Skeletal muscle satellite cell (primary cell): Measurements from ENCODE around the gene CHAC1.
"Not testable (repeated sequence)": the region's sequence is repeated elsewhere in the genome, so short reads cannot be mapped to it uniquely, and the experiment has no call there.

Experiments
- H3K27me3 ChIP-seq: 2 replicates; pipeline ENCODE4 v1.7.0; 2013; ENCODE audit warnings: low read length; ENCODE audit not compliant: control insufficient read depth, insufficient read depth
- H3K36me3 ChIP-seq: 2 replicates; pipeline ENCODE4 v1.7.0; 2013; ENCODE audit warnings: mild to moderate bottlenecking, control low read depth, low read length; ENCODE audit not compliant: insufficient read depth
- H3K4me1 ChIP-seq: 2 replicates; pipeline ENCODE4 v1.7.0; 2013; ENCODE audit warnings: low read length; ENCODE audit not compliant: control insufficient read depth, insufficient read depth
- H3K4me2 ChIP-seq: 2 replicates; pipeline ENCODE4 v1.7.0; 2013; ENCODE audit warnings: mild to moderate bottlenecking, low read length
- H3K4me3 ChIP-seq: 2 replicates; pipeline ENCODE4 v1.7.0; 2013; ENCODE audit warnings: low read length
- H3K9ac ChIP-seq: 2 replicates; pipeline ENCODE4 v1.7.0; 2013; ENCODE audit warnings: mild to moderate bottlenecking, low read depth, low read length, moderate library complexity
- H3K9me3 ChIP-seq: replicated peaks from 2 replicates; pipeline ENCODE4 v1.7.0; 2013; ENCODE audit warnings: mild to moderate bottlenecking, control low read depth, low read length

CHAC1 gene

DNA sequence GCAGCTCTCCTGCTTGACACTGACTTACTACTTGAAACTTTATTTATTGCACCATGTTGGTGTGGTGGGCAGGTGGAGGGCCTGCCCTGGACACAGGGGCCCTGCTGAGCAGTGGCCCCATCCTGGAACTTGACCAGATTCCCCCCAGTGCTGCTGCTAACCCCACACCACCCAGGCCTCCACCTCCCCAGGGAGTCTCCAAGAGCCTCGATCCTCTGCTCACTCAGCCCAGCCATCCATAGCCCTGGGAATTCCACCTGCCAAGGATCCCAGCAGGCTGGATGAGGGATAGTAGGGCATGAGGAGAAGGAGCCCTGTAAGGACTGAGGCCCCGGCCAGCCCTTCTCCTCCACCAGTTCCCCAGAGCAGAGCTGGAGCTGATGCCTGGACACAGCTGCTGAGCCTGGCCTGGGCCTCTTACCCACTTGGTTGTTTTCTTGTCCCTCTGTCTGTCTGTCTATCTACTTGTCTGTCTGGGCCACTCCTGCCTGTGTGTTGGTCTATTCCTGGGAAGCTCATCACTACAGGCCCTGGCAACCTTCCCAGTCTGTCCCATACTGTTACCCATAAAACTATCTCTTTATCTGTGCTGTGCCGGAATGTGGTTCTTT lies 2.8 kb downstream of the CHAC1 start:
- Histone ChIP-seq H3K4me3 (no peak overlapping the region), H3K27me3 (no peaks in the 10 kb centered on the region), H3K9ac (no peak overlapping the region), H3K4me2 (no peak overlapping the region), H3K36me3 (no peaks in the 10 kb centered on the region), H3K9me3 (no peaks in the 10 kb centered on the region), H3K4me1 (peaks cover 20% of the 10 kb centered on the region)

DNA sequence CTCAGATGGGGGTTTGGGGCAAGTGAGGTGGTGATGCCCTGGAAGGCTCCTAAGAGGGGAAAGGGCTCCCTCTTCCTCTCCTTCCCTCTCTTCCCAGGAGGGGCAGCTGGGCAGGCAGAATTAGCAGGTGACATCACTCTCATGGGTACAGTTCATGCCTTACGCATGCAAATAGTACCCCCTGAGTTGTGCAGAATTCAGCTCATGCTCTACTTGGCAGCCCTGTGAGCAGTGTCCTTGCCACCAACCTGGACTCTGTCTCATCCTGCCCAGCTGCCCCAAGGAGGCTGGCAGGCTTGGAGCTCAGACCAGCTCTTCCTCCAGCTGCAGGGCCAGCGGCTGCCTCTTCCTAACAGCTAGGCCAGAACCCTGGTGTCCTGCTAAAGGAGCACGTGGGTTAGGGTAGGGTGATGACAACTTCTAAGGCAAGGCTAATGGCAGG lies 3.3 kb downstream of the CHAC1 start:
- no peak overlapping the region for H3K4me3 ChIP-seq

DNA sequence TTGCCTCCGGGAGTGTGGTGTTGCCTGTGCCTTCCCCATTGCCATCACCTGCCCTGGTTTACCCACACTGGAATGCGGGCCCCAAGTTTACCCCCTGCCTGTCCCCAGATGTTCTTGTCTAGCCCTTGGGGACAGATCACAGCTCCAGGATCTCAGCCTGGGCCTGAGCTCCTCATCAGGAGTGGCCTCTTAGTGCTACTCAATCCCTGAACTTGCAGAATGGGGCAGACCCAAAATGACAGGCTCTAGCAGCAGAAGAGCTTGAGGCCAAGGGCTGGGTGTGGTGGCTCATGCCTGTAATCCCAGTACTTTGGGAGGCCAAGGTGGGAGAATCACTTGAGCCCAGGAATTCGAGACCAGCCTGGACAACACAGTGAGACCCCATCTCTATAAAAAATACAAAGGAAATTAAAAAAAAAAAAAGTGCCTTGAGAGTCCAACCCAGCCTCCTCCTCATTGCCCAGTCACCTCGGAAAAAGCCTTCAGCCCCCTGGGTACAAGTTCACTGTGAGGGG lies 3.8 kb downstream of the CHAC1 start:
- Histone ChIP-seq H3K27me3 (no peaks in the 10 kb centered on the region), H3K36me3 (no peaks in the 10 kb centered on the region), H3K4me1 (peaks cover 19% of the 10 kb centered on the region), H3K4me3 (no peak overlapping the region), H3K4me2 (no peak overlapping the region), H3K9ac (no peak overlapping the region), H3K9me3 (no peaks in the 10 kb centered on the region)

More for the DNA sequence above, 3.3 kb downstream of the CHAC1 start:
- Histone ChIP-seq H3K9ac (no peak overlapping the region), H3K36me3 (no peaks in the 10 kb centered on the region), H3K4me1 (peaks cover 20% of the 10 kb centered on the region), H3K27me3 (no peaks in the 10 kb centered on the region), H3K4me2 (no peak overlapping the region), H3K9me3 (no peaks in the 10 kb centered on the region)

DNA sequence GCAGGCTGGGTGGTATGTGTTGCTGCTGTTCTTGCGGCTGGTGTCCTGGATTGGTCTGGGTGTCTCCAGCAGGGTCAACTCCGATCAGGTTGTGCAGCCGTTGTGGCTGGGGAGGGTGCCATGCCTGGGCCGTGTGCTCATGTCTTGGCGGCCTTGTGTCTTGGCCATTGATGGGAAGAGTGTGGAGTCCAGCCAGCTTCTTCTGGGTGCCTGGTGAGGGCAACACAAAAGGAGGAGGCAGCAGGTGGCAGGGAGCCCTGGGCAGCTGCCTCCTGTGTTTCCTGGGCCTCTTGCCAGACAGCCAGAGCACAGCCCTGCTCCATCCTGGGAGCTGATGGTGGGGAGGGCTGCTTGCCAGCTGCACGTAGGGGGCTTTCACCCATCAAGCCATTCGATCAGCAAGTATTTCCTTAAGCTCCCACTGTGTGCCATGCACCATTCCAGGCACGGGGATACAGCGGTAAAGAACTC lies 4.3 kb downstream of the CHAC1 start:
- H3K4me3 ChIP-seq: no peak overlapping the region
- no peak overlapping the region for H3K9ac ChIP-seq
- H3K4me2 ChIP-seq: no peak overlapping the region
- no peaks in the 10 kb centered on the region for H3K27me3 ChIP-seq
- no peaks in the 10 kb centered on the region for H3K36me3 ChIP-seq
- H3K9me3 ChIP-seq: no peaks in the 10 kb centered on the region
- peaks cover 14% of the 10 kb centered on the region for H3K4me1 ChIP-seq

GRCh38 chr15:40958146-40958545 lies 4.9 kb downstream of the CHAC1 start:
- H3K27me3 ChIP-seq: no peaks in the 10 kb centered on the region
- no peak overlapping the region for H3K4me3 ChIP-seq
- no peaks in the 10 kb centered on the region for H3K9me3 ChIP-seq
- H3K4me1 ChIP-seq: peaks cover 13% of the 10 kb centered on the region
- no peaks in the 10 kb centered on the region for H3K36me3 ChIP-seq
- H3K4me2 ChIP-seq: no peak overlapping the region
- H3K9ac ChIP-seq: no peak overlapping the region

- Histone ChIP-seq H3K4me1 (peaks cover 12% of the 10 kb centered on the region), H3K9me3 (no peaks in the 10 kb centered on the region), H3K4me2 (no peak overlapping the region), H3K4me3 (no peak overlapping the region), H3K27me3 (no peaks in the 10 kb centered on the region), H3K36me3 (no peaks in the 10 kb centered on the region), H3K9ac (no peak overlapping the region)
These were observed 5.5 kb downstream of the CHAC1 start for GRCh38 chr15:40958723-40959122.

- no peak overlapping the region for H3K4me2 ChIP-seq
- no peaks in the 10 kb centered on the region for H3K36me3 ChIP-seq
- no peaks in the 10 kb centered on the region for H3K9me3 ChIP-seq
- no peak overlapping the region for H3K4me3 ChIP-seq
- no peak overlapping the region for H3K9ac ChIP-seq
- H3K27me3 ChIP-seq: peaks cover 3% of the 10 kb centered on the region
- peaks cover 6% of the 10 kb centered on the region for H3K4me1 ChIP-seq
These were observed 6.3 kb downstream of the CHAC1 start for GRCh38 chr15:40959331-40960141.

DNA sequence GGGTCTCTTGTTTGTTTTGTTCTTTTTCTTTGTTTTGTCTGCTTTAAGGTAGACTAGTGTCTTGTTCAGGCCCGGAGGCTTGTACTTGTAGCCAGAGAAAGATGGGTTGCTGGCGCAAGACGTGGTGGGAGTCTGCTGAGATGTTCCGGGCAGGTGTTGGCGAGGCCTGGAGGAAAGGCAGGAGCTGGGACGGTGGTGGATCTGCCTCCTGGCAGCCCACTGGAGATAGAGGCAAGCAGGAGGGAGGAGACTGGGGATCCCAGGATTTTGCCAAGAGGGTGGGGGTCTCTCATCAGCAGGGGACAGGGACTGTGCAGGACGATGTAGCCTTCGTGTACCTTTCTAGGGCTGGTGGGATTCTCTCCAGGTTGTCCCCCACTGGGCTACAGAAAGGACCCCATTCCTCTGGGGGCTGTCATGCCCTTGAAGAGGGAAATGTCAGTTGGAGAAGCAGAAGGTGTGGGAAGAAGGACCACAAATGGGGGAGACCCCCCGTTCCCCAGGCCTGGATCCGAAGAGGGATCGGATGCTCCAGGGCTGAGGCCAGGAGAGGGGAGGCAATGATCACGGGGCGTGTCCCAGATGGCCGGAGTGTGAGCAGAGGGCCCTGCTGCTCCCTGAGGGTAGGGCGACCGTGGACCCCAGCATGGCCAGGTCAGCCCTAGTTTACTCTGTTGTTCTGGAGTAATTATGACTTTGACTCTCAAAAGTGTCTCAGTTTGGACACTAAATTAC lies 7.0 kb downstream of the CHAC1 start:
- no peak overlapping the region for H3K9ac ChIP-seq
- H3K36me3 ChIP-seq: no peaks in the 10 kb centered on the region
- H3K9me3 ChIP-seq: no peaks in the 10 kb centered on the region
- no peak overlapping the region for H3K4me3 ChIP-seq
- peaks cover 4% of the 10 kb centered on the region for H3K27me3 ChIP-seq
- no peak overlapping the region for H3K4me2 ChIP-seq
- H3K4me1 ChIP-seq: peaks cover 6% of the 10 kb centered on the region

- Histone ChIP-seq H3K9ac (no peak overlapping the region), H3K4me2 (no peak overlapping the region), H3K27me3 (peaks cover 4% of the 10 kb centered on the region), H3K4me3 (no peak overlapping the region), H3K9me3 (no peaks in the 10 kb centered on the region), H3K4me1 (peaks cover 6% of the 10 kb centered on the region), H3K36me3 (no peaks in the 10 kb centered on the region)
These were observed 7.7 kb downstream of the CHAC1 start for GRCh38 chr15:40960925-40961324.

GRCh38 chr15:40961740-40962139 lies 8.5 kb downstream of the CHAC1 start:
- not testable (repeated sequence) for H3K27me3 ChIP-seq, H3K4me3 ChIP-seq, H3K4me1 ChIP-seq, H3K4me2 ChIP-seq, H3K9me3 ChIP-seq, H3K36me3 ChIP-seq, H3K9ac ChIP-seq

GRCh38 chr15:40962317-40962716 lies 9.0 kb downstream of the CHAC1 start:
- not testable (repeated sequence) for H3K36me3 ChIP-seq, H3K4me2 ChIP-seq, H3K4me1 ChIP-seq, H3K9ac ChIP-seq, H3K9me3 ChIP-seq, H3K27me3 ChIP-seq, H3K4me3 ChIP-seq
